Esophagus muscularis mucosa (tissue), 4 donors: ENCODE measurements around the gene NDUFV2. TPM values are rescaled to one million over a fixed set of nuclear protein-coding genes. Genes with fewer than 3 reads are reported as not detected.

ENCODE experiments used
- DNase-seq: peaks from one replicate; pipeline ENCODE4 v3.0.0-alpha.2; 2017; ENCODE audit errors: extremely low spot score
- H3K27ac ChIP-seq, 4 donors: fragments of 200-600 bp; sonication (generic); replicated peaks in 1 of 4; 1 replicate in 3 of 4; 2 replicates in 1 of 4; pipeline ENCODE4 v1.5.1; 2016 to 2019; ENCODE audit warnings: mild to moderate bottlenecking in 1 of 4
- H3K27me3 ChIP-seq, 4 donors: fragments of 200-600 bp; sonication (generic); one replicate each; pipeline versions ENCODE4 v1.5.1 to v1.6.0; 2016 to 2019
- H3K36me3 ChIP-seq, 4 donors: fragments of 200-600 bp; sonication (generic); one replicate each; pipeline ENCODE4 v1.5.1; 2016 to 2019
- H3K4me1 ChIP-seq, 4 donors: fragments of 200-600 bp; sonication (generic); one replicate each; pipeline ENCODE4 v1.5.1; 2016 to 2019
- H3K4me3 ChIP-seq, 4 donors: fragments of 200-600 bp; sonication (generic); 1 replicate in 2 of 4; 2 replicates in 2 of 4; pipeline ENCODE4 v1.5.1; 2016 to 2019; ENCODE audit warnings: mild to moderate bottlenecking in 4 of 4, moderate library complexity in 1 of 4
- H3K9me3 ChIP-seq, 4 donors: fragments of 200-600 bp; sonication (generic); 1 replicate in 3 of 4; 2 replicates in 1 of 4; pipeline ENCODE4 v1.5.1; 2016 to 2019
- EP300 ChIP-seq: sonication (generic); formaldehyde crosslinking; IDR thresholded peaks from one replicate; pipeline ENCODE4 v1.6.1; 2017; ENCODE audit warnings: antibody characterized with exemption
- POLR2A ChIP-seq: fragments of 450-650 bp; IDR thresholded peaks from one replicate; pipeline ENCODE4 v1.6.1; 2017; ENCODE audit warnings: antibody characterized with exemption, moderate library complexity, mild to moderate bottlenecking, low read depth
- POLR2AphosphoS5 ChIP-seq, 2 donors: sonication (generic); formaldehyde crosslinking; IDR thresholded peaks; one replicate each; pipeline ENCODE4 v1.6.1; 2017; ENCODE audit warnings: antibody characterized with exemption in 2 of 2
- WGBS: methylation state at CpG from one replicate; pipeline ENCODE4 v1.1.5; 2018; 5-methylcytosine and 5-hydroxymethylcytosine counted together
- intact Hi-C: fragments of 100-400 bp; cut with DNase I; formaldehyde crosslinking; loops from one replicate; pipeline ENCODE4 v1.15.1; 2023
- total RNA-seq, 4 donors: library from RNA; depleted of rRNA; stranded (reverse); fragments of >200 nt; gene quantifications; one replicate each; pipeline versions ENCODE4 v1.1.0 to v1.2.1, GENCODE V29; 2016
- TF ChIP-seq, protein P1 (sequence below), 3 experiments: fragments of 200-600 bp in 2 of 3; fragments of 450-650 bp in 1 of 3; sonication (generic) in 2 of 3; IDR thresholded peaks; one replicate each; pipeline ENCODE4 v1.5.1; 2017 to 2019; ENCODE audit warnings: antibody characterized with exemption in 3 of 3, mild to moderate bottlenecking in 2 of 3, moderate library complexity in 1 of 3

The NDUFV2 gene
- total RNA-seq, 4 donors from 2014 or later = 120 to 229 (median 175) TPM

GRCh38 chr18:9066817-9067306, 35.6 kb upstream of the NDUFV2 start:
- no peak for TF ChIP-seq POLR2A
- TF ChIP-seq, protein P1, sequence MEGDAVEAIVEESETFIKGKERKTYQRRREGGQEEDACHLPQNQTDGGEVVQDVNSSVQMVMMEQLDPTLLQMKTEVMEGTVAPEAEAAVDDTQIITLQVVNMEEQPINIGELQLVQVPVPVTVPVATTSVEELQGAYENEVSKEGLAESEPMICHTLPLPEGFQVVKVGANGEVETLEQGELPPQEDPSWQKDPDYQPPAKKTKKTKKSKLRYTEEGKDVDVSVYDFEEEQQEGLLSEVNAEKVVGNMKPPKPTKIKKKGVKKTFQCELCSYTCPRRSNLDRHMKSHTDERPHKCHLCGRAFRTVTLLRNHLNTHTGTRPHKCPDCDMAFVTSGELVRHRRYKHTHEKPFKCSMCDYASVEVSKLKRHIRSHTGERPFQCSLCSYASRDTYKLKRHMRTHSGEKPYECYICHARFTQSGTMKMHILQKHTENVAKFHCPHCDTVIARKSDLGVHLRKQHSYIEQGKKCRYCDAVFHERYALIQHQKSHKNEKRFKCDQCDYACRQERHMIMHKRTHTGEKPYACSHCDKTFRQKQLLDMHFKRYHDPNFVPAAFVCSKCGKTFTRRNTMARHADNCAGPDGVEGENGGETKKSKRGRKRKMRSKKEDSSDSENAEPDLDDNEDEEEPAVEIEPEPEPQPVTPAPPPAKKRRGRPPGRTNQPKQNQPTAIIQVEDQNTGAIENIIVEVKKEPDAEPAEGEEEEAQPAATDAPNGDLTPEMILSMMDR (IDR thresholded peaks at IDR 0.05) = no peak
- no peak for TF ChIP-seq EP300
- no peak for TF ChIP-seq POLR2AphosphoS5 (IDR thresholded peaks at IDR 0.05)
- no peak overlapping the region for H3K27ac ChIP-seq
- no peaks in the 10 kb centered on the region for H3K9me3 ChIP-seq
- no peak overlapping the region for H3K4me3 ChIP-seq
- WGBS = 98% methylated on average over 5 of the region's 5 CpGs
- DNase-seq = no peak
- H3K4me1 ChIP-seq = peaks cover 0 to 4% (median 0%) of the 10 kb centered on the region in 4 donors
- H3K27me3 ChIP-seq = no peaks in the 10 kb centered on the region
- intact Hi-C loops = no loop called here
- no peaks in the 10 kb centered on the region for H3K36me3 ChIP-seq

GRCh38 chr18:9067823-9068222, 34.7 kb upstream of the NDUFV2 start:
- no peak overlapping the region for H3K4me3 ChIP-seq
- no peaks in the 10 kb centered on the region for H3K27me3 ChIP-seq
- TF ChIP-seq EP300 = no peak
- TF ChIP-seq, protein P1 (IDR thresholded peaks at IDR 0.05) = no peak
- no peak for TF ChIP-seq POLR2A
- TF ChIP-seq POLR2AphosphoS5 (IDR thresholded peaks at IDR 0.05) = no peak
- H3K27ac ChIP-seq = no peak overlapping the region
- H3K9me3 ChIP-seq = no peaks in the 10 kb centered on the region
- WGBS = 96% methylated on average over 6 of the region's 6 CpGs
- intact Hi-C loops = no loop called here
- DNase-seq = no peak
- peaks cover 0 to 4% (median 0%) of the 10 kb centered on the region in 4 donors for H3K4me1 ChIP-seq
- no peaks in the 10 kb centered on the region for H3K36me3 ChIP-seq

- no peak for DNase-seq
- intact Hi-C loops = no loop called here
- no peak overlapping the region for H3K27ac ChIP-seq
- WGBS = 94% methylated on average over 2 of the region's 2 CpGs
- H3K36me3 ChIP-seq = no peaks in the 10 kb centered on the region
- H3K4me3 ChIP-seq = no peak overlapping the region
- TF ChIP-seq, protein P1 (IDR thresholded peaks at IDR 0.05) = no peak
- no peak for TF ChIP-seq POLR2A
- no peak for TF ChIP-seq POLR2AphosphoS5 (IDR thresholded peaks at IDR 0.05)
- no peak for TF ChIP-seq EP300
- no peaks in the 10 kb centered on the region for H3K27me3 ChIP-seq
- H3K9me3 ChIP-seq = no peaks in the 10 kb centered on the region
- H3K4me1 ChIP-seq = peaks cover 0 to 4% (median 3%) of the 10 kb centered on the region in 4 donors
Observed at GRCh38 chr18:9068346-9068745, 34.2 kb upstream of the NDUFV2 start.

DNA sequence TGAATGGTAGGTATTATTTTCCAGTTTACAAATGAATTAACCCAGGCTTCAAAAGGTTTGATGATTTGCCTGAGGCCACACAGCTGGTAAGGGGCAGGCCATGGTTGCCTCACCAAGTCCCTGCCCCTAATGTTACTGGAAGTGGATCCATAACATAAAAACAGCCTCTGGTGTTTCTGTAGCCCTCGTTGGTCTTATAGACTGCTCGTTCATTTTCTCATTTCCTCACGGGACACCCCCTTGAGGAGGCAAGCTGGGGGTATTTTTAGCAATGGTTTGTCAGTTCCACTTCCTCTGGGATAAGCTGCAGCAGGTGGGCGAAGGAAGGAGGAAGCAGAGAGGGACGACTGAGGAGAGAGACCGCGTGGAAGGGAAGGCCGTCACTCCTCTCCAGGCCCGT, 32.9 kb upstream of the NDUFV2 start:
- H3K4me3 ChIP-seq = no peak overlapping the region
- no peak overlapping the region for H3K27ac ChIP-seq
- H3K9me3 ChIP-seq = no peaks in the 10 kb centered on the region
- TF ChIP-seq EP300 (no peak), POLR2A (no peak), POLR2AphosphoS5 (IDR thresholded peaks at IDR 0.05) (no peak)
- TF ChIP-seq, protein P1 (IDR thresholded peaks at IDR 0.05) = no peak
- H3K4me1 ChIP-seq = peaks cover 0 to 13% (median 12%) of the 10 kb centered on the region in 4 donors
- WGBS = 51% methylated on average over 8 of the region's 9 CpGs
- no peaks in the 10 kb centered on the region for H3K36me3 ChIP-seq
- H3K27me3 ChIP-seq = no peaks in the 10 kb centered on the region
- DNase-seq = no peak
- intact Hi-C loops = no loop called here

- H3K27ac ChIP-seq = no peak overlapping the region
- no peaks in the 10 kb centered on the region for H3K36me3 ChIP-seq
- DNase-seq = no peak
- H3K4me3 ChIP-seq = no peak overlapping the region
- intact Hi-C loops = loop anchor here (10.0 kb wide), 2 partner anchors 265 to 445 kb away; partner anchors contain the start of gene TWSG1
- 87% methylated on average over 5 of the region's 5 CpGs for WGBS
- TF ChIP-seq POLR2A = no peak
- TF ChIP-seq POLR2AphosphoS5 (IDR thresholded peaks at IDR 0.05) = no peak
- TF ChIP-seq, protein P1 (IDR thresholded peaks at IDR 0.05) = no peak
- TF ChIP-seq EP300 = no peak
- no peaks in the 10 kb centered on the region for H3K27me3 ChIP-seq
- no peaks in the 10 kb centered on the region for H3K9me3 ChIP-seq
- H3K4me1 ChIP-seq = peaks cover 0 to 13% (median 12%) of the 10 kb centered on the region in 4 donors
Observed at GRCh38 chr18:9070212-9070611, 32.3 kb upstream of the NDUFV2 start.
